Measurements from ENCODE around the gene SLC5A3. TPM values are rescaled to one million over a fixed set of nuclear protein-coding genes. Genes with fewer than 3 reads are reported as not detected.

SLC5A3 gene
- total RNA-seq, 1 donor from 2014 or later = 7.6 TPM

DNA sequence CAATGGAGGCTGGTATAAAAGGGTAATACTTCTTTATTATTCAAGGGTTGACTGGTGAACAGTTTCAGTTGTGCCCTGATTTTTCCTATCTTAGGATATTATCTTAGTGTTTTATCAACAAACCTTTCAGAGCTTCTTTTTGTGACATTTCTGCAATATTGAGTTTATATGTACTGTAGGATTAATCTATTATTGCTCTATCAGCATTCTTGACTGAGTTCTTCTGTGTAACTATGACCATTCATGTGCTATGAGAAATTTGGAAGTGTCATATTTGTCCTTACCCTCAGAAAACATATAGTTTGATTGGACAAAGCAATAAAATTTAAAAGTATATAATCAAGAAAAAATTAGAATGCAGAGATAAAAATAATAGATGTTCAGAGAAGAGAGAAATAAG lies 25.5 kb upstream of the SLC5A3 start:
- DNase-seq (ENCODE audit: low spot score) = no peak
- no peaks in the 10 kb centered on the region for H3K36me3 Mint-ChIP-seq (ENCODE audit: low read depth, unreplicated experiment)
- TF ChIP-seq, protein P1, sequence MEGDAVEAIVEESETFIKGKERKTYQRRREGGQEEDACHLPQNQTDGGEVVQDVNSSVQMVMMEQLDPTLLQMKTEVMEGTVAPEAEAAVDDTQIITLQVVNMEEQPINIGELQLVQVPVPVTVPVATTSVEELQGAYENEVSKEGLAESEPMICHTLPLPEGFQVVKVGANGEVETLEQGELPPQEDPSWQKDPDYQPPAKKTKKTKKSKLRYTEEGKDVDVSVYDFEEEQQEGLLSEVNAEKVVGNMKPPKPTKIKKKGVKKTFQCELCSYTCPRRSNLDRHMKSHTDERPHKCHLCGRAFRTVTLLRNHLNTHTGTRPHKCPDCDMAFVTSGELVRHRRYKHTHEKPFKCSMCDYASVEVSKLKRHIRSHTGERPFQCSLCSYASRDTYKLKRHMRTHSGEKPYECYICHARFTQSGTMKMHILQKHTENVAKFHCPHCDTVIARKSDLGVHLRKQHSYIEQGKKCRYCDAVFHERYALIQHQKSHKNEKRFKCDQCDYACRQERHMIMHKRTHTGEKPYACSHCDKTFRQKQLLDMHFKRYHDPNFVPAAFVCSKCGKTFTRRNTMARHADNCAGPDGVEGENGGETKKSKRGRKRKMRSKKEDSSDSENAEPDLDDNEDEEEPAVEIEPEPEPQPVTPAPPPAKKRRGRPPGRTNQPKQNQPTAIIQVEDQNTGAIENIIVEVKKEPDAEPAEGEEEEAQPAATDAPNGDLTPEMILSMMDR (IDR thresholded peaks at IDR 0.05; ENCODE audit: unreplicated experiment) = no peak
- H3K4me1 Mint-ChIP-seq (ENCODE audit: unreplicated experiment) = no peaks in the 10 kb centered on the region
- no peak overlapping the region for H3K27ac Mint-ChIP-seq (ENCODE audit: unreplicated experiment)
- no peak overlapping the region for H3K4me3 Mint-ChIP-seq (ENCODE audit: unreplicated experiment)
- H3K9me3 Mint-ChIP-seq (ENCODE audit: unreplicated experiment) = no peaks in the 10 kb centered on the region
- H3K27me3 Mint-ChIP-seq (ENCODE audit: unreplicated experiment) = no peaks in the 10 kb centered on the region

DNA sequence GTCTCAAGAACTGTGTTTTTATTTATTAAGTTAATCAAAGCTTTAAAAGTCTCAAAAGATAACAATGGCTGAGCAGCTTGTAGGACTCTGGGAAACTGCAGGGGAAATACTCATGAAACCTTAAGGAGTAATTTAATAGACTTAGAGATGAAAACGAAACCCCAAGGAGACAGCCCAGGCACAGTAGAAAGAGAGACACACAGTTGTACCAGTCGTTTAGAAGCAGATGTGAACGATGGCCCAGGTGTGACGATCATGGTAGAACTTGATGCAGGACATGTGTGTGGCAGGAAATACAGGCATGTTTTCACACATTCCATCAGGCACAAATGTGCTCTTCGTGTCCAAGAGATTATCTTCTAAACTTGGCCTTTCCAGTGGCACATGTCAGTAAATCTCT lies 21.2 kb upstream of the SLC5A3 start:
- H3K4me1 Mint-ChIP-seq (ENCODE audit: unreplicated experiment) = no peaks in the 10 kb centered on the region

GRCh38 chr21:34054259-34054658 lies 19.1 kb upstream of the SLC5A3 start:
- no peak for DNase-seq (ENCODE audit: low spot score)
- TF ChIP-seq, protein P1 (IDR thresholded peaks at IDR 0.05; ENCODE audit: unreplicated experiment) = no peak
- H3K4me1 Mint-ChIP-seq (ENCODE audit: unreplicated experiment) = no peaks in the 10 kb centered on the region
- no peak overlapping the region for H3K27ac Mint-ChIP-seq (ENCODE audit: unreplicated experiment)
- peaks cover 5% of the 10 kb centered on the region for H3K27me3 Mint-ChIP-seq (ENCODE audit: unreplicated experiment)
- no peaks in the 10 kb centered on the region for H3K9me3 Mint-ChIP-seq (ENCODE audit: unreplicated experiment)
- no peak overlapping the region for H3K4me3 Mint-ChIP-seq (ENCODE audit: unreplicated experiment)
- no peaks in the 10 kb centered on the region for H3K36me3 Mint-ChIP-seq (ENCODE audit: low read depth, unreplicated experiment)

More for the DNA sequence above, 21.2 kb upstream of the SLC5A3 start:
- H3K27ac Mint-ChIP-seq (ENCODE audit: unreplicated experiment) = no peak overlapping the region
- peaks cover 5% of the 10 kb centered on the region for H3K27me3 Mint-ChIP-seq (ENCODE audit: unreplicated experiment)
- TF ChIP-seq, protein P1 (IDR thresholded peaks at IDR 0.05; ENCODE audit: unreplicated experiment) = no peak
- H3K36me3 Mint-ChIP-seq (ENCODE audit: low read depth, unreplicated experiment) = no peaks in the 10 kb centered on the region
- no peak for DNase-seq (ENCODE audit: low spot score)
- no peaks in the 10 kb centered on the region for H3K9me3 Mint-ChIP-seq (ENCODE audit: unreplicated experiment)
- no peak overlapping the region for H3K4me3 Mint-ChIP-seq (ENCODE audit: unreplicated experiment)

DNA sequence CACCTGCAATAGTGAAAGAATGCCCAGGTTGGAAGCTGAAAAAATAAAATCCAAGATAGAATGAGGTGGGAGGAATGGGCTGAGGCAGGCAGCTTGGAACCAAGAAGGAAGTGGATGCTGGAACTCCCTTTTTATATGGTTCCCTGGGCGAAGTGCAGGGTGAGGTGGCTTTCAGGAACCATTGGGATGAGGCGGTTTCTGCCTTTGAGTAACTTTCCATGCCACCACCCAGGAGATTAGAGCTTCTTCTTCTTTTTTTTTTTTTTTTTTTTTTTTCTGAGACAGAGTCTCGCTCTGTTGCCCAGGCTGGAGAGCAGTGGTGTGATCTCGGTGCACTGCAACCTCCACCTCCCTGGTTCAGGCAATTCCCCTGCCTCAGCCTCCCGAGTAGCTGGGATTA lies 17.8 kb upstream of the SLC5A3 start:
- TF ChIP-seq, protein P1 (IDR thresholded peaks at IDR 0.05; ENCODE audit: unreplicated experiment) = no peak
- Mint-ChIP-seq H3K27me3 (ENCODE audit: unreplicated experiment) (peaks cover 6% of the 10 kb centered on the region), H3K36me3 (ENCODE audit: low read depth, unreplicated experiment) (no peaks in the 10 kb centered on the region), H3K9me3 (ENCODE audit: unreplicated experiment) (no peaks in the 10 kb centered on the region), H3K4me3 (ENCODE audit: unreplicated experiment) (no peak overlapping the region), H3K27ac (ENCODE audit: unreplicated experiment) (no peak overlapping the region), H3K4me1 (ENCODE audit: unreplicated experiment) (no peaks in the 10 kb centered on the region)
- no peak for DNase-seq (ENCODE audit: low spot score)

DNA sequence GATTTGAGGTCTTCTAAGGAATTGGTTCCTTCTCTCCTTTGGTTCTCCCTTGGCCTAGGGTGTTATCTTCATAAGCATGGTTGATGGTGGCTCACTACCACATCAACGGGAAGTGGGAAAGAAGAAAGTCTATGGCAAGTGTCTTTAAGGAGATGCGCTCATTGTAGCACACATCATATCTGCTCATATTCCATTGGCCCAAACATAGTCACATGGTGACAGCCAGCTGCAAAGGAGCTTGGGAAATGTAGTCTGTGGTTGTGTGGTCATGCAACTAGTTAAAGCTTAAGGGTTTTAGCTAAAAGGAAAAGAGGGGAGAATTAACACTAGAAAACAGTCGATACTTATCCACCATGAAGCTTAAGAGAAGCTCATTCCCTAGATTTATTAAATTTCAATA lies 11.4 kb upstream of the SLC5A3 start:
- TF ChIP-seq, protein P1 (IDR thresholded peaks at IDR 0.05; ENCODE audit: unreplicated experiment) = no peak
- Mint-ChIP-seq H3K36me3 (ENCODE audit: low read depth, unreplicated experiment) (no peaks in the 10 kb centered on the region), H3K4me3 (ENCODE audit: unreplicated experiment) (no peak overlapping the region), H3K4me1 (ENCODE audit: unreplicated experiment) (no peaks in the 10 kb centered on the region), H3K9me3 (ENCODE audit: unreplicated experiment) (no peaks in the 10 kb centered on the region), H3K27me3 (ENCODE audit: unreplicated experiment) (peaks cover 1% of the 10 kb centered on the region), H3K27ac (ENCODE audit: unreplicated experiment) (no peak overlapping the region)
- DNase-seq (ENCODE audit: low spot score) = no peak
